GM18519 (cell line): ENCODE results near the gene STRA8.
A peak's percentile ranks its signal among the peaks of the same experiment; 100 is the strongest.

Source experiments
- ATAC-seq: cut with Tn5 transposase; IDR thresholded peaks from one replicate; pipeline ENCODE4 v1.9.1; 2021; ENCODE audit warnings: mild to moderate bottlenecking, moderate library complexity; ENCODE audit not compliant: unreplicated experiment, low FRiP score

STRA8 gene, protein sequence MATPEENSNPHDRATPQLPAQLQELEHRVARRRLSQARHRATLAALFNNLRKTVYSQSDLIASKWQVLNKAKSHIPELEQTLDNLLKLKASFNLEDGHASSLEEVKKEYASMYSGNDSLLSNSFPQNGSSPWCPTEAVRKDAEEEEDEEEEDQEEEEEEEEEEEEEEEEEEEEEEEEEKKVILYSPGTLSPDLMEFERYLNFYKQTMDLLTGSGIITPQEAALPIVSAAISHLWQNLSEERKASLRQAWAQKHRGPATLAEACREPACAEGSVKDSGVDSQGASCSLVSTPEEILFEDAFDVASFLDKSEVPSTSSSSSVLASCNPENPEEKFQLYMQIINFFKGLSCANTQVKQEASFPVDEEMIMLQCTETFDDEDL

GRCh38 chr7:135233570-135233969, at the start of gene STRA8:
Gene STRA8 (plus strand): TSS chr7:135233838. CDS start chr7:135240525, 6,687 bp downstream.
- ATAC-seq = no peak

GRCh38 chr7:135184254-135184841, 49.3 kb upstream of the STRA8 start:
- no peak for ATAC-seq

DNA sequence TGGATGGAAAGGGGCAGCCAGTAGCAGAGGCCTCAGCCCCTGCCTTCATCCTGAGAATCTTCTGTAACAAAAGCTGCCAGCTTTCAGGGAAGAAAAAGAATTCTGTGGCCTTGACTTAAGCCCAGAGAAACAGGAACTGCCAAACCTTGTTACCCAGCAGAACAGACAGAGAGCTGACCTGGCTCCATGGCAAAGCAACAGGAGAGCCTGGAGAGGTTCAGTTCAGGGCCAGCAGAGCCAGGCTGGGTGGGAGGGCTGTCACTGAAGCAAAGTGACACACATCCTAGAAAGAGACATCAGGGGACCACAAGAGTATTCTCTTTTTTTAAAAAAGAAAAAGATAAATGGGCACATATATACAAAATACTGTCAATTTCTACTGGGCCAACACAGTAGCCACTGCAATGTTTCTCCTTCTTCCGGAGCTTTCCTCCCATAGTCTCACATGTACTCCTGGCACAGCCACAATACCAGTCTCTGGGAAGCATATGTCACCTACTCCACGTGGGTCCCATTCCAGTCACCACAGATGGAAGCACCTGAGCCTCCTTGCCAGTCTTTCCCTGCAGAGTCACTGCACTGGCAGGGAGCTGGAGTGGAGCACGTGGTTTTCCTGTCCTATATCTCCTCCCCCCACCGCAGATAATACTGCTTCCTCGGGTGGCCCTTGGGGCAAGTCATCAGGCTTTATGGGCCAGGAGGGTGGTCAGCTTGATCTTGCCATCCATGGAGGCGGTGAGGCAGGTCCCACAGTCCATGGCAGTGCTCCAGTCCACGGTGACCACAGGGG, 48.0 kb upstream of the STRA8 start:
- ATAC-seq = no peak

DNA sequence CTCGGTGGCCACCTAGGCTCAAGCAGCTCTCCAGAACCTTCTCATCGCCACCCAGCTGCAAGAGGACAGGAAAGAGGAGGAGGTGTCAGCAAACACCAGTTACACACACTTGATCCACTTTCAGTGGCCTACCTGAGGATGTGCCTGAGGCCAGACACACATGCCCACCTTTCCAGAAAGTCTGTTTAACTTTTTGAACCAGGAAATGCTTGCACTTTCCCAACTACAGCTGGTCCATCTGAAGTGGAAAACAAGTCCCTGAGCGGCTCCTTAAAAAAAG, 47.4 kb upstream of the STRA8 start:
- no peak for ATAC-seq

DNA sequence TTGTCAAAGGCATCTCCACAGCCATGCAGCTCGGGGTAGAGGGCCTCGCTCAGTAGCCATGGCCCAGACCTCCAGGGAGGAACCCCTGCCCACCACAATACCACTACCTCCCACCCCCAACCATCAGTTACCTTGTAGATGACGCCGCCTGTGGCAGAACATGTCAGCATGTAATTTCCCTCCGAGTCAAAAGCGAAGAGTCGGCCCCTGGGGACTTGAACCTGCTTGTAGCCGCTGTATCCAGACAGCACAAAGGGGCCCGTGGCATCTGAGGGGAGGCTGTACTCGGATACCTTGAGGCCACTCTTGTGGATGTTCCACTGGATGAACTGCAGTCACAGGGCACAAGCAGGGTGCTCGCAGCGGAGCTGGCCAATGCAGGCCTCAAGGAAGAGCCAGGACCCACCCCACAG, 46.8 kb upstream of the STRA8 start:
- peak; percentile 53 for ATAC-seq

DNA sequence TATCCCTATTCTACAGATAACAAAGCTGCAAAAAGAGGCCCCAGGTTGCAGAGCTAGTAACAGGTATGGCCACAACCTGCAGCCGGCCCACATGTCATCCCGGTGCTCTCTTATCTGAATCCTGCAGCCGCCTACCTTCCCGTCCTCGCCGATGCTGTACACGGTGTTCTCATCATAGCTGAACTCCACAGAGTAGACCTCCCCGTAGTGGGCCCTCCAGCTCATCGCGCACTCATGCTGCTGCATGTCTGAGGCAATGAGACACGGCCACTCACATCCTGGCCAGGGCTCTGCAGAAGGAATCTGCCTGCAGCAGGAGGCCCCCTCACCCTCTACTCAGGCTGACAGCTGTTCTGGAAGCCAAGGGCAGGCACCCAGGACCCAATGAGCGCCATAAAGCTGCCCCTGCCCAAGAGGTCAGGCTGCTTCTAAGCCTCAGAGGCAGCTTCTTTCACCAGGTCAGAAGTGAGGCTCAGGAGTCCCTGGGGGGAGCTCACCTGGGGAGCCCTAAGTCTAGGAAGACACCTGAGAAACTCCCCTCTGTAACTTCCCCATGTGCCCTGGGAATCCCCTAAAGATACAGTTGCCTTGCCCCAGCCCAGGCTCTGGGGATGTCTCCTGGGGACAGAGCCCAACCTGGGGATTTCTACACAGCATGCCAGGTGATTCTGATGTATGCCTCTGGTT, 45.2 kb upstream of the STRA8 start:
- no peak for ATAC-seq

- no peak for ATAC-seq
Measured at GRCh38 chr7:135189221-135189662, 44.4 kb upstream of the STRA8 start.

DNA sequence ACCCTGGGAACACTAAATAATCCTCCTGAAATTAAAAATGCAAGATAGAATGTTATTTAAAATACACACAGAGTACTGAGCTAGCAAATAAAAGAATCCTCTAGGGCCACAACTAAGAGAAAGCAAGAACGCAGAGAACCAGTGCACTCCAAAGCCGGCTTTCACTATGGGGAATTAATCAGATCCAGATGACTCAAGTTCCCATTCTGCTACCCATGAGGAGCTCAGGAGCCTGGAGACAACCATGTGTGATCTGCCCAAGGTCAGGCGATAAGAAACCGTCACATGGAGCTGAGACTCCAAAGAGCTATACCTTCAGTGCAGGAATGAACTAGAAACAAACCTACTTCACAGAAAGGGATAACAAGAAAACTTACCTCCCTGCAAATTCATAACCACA, 43.7 kb upstream of the STRA8 start:
- no peak for ATAC-seq

DNA sequence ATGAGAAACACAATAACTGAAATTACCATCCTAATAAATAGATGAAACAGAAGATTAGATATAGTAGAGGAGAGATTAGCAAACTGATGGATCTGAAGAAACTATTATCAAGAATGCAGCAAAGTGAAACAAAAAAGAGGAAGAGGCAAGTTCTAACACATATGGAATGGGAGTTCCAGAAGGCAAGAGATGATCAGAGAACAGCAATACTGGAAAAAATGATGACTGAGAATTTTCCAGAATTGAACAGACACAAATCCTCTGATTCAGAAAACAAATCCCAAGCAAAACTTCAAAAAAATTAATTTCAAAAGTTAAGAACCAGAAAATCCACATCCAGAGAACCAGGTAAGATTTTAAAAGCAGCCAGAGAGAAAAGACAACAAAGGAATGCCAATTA, 42.9 kb upstream of the STRA8 start:
- no peak for ATAC-seq

DNA sequence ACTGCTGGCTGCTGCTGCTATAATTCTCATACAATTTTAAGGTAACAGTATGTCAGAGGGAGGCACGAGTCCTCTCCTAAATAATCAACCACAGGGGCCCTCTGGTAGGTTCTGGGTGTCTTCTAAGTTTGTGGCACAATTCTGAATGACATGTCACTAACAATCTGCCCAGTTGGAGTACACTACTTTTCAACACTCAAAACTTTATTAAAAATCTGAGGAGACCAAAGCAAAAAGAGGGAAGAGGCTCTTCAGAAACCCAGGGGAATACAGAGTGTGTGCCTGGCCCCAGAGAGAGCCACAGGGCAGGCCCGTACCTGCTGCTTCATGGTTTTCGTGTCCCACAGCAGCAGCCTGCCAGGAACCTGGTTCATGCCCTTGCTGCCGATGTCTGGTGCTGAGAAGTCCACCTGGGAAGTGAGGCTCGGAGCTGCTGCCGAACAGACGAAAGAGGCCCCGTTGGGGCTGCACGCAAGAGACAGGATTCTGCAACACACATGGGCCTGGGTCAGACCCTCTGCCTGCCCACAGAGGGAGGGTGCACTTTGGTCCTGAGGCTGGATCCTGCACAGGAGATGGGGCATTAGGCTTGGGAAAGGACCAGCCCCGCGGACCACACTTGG, 40.6 kb upstream of the STRA8 start:
- ATAC-seq = no peak

DNA sequence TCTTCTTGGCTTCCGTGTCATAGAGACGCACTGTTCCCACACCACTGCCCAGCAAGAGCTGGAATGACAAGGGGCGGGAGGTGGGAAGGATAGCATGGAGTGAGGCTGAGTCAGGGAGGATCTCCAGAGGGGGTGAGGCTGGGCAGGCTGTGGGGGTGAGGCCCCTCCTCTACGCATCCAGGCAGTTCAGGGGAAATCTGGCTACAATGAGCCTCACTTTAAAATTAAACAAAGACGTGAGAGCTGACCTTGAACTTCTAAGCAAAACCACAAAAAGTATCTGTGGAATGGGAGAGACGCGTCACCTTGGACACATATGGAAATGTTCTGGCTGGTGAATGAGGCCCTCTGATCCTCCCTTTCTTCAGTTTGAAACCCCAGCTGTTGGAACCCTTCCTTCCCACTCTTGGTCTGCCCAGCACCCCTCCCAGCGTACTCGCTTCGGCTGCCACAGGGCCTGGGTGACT, 40.0 kb upstream of the STRA8 start:
- no peak for ATAC-seq

DNA sequence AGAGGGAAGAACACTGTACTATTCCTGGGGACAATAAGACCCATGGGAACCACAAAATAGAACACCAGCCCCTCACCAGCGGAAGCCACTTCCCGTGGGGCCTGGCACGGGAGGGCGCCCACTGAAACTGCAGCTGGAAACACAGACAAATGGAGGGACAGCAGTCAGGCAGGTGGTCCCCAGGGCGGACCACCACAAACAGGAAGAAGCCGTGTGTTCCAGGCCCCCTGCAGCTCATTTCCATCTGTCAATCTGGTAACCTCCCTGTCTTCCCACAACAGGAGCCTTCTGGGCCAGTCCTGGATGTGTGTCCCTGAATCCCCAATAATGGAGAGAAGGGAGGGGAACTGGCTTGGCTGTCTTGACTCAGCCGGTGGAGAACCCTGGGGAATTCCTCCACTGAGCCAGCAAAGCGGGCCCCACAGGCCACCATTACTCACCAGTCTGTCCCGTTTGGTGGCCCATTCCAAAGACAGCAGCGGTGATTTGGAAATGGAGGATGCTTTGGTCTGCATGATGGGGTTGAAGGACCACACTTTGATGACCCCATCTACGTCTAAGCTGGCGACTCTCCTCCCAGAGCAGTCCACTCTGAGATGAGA, 39.0 kb upstream of the STRA8 start:
- no peak for ATAC-seq

- no peak for ATAC-seq
Measured at GRCh38 chr7:135195156-135195555, 38.5 kb upstream of the STRA8 start.

- no peak for ATAC-seq
Measured at GRCh38 chr7:135195968-135196629, 37.5 kb upstream of the STRA8 start.

DNA sequence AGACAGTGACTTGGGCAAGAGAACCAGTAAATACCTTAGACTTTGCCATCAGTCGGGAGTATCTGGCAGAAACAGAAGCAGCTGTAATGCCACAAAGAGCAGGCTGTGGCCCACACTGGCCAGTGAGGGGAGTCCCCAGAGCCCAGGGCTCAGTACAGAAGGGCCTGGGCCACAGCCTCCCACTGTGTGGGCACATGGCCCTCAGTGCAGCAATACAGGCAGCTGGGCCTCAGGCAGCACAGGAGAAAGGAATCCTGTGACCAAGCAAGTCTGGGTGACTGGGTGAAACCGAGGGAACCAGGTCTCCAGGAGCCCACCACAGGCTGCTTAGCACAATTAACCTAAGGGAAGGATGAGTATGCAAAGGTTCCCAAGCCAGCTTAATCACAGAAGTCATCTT, 36.3 kb upstream of the STRA8 start:
- no peak for ATAC-seq

- no peak for ATAC-seq
Measured at GRCh38 chr7:135197906-135198655, 35.6 kb upstream of the STRA8 start.

DNA sequence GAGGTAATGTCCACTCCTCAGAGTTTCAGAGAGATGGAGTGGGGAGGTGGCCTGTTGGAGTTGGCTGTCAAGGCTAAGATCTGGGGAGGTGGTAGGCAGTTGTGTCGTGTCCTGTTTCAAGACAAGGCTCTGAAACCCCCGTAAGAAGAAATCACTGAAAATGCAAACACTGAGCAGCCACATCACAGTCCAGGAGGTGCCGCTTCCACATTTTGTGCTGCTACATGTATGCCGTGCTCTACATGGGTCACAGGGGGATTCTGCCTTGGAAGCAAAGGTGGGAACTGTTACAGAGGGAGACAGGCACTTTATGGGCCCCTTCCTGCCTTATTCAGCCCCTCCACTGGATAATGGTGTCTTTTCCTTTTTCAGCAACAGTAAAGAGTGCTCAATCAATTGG, 34.2 kb upstream of the STRA8 start:
- ATAC-seq = no peak

GRCh38 chr7:135200821-135201331, 32.8 kb upstream of the STRA8 start:
- ATAC-seq = no peak

DNA sequence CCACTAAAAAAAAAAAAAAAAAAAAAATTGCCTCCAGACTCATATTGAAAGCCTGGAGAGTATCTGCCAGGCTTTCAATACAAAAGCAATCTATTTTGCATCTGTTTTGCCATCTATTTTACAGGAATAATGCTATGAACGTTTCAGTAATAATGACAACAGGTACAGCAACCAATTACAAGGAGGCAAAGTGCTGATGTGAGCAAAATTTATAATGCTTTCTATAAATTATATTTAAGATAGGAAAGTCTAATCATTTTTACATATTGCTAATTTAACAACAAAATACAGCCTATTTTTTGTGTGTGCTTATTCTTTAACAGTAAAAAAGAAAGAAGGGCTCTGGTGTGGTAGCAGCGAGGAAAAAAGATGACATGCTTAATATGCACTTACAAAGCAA, 32.3 kb upstream of the STRA8 start:
- ATAC-seq = no peak
